GM12865 (cell line): ENCODE data around the gene MYT1.

Experiments
- DNase-seq: peaks from one replicate; pipeline ENCODE4 v3.0.0; 2010; ENCODE audit warnings: low read depth
- H3K4me3 ChIP-seq: 2 replicates; pipeline ENCODE4 v1.5.1; 2011; ENCODE audit warnings: mild to moderate bottlenecking, low read depth, low read length, control low read depth
- TF ChIP-seq, protein P1 (sequence below): IDR thresholded peaks from 2 replicates; pipeline ENCODE4 v1.5.1; 2011; ENCODE audit warnings: low read length, control low read depth, low read depth, inconsistent platforms; ENCODE audit not compliant: insufficient read depth; ENCODE audit errors: missing control alignments

The MYT1 gene

DNA sequence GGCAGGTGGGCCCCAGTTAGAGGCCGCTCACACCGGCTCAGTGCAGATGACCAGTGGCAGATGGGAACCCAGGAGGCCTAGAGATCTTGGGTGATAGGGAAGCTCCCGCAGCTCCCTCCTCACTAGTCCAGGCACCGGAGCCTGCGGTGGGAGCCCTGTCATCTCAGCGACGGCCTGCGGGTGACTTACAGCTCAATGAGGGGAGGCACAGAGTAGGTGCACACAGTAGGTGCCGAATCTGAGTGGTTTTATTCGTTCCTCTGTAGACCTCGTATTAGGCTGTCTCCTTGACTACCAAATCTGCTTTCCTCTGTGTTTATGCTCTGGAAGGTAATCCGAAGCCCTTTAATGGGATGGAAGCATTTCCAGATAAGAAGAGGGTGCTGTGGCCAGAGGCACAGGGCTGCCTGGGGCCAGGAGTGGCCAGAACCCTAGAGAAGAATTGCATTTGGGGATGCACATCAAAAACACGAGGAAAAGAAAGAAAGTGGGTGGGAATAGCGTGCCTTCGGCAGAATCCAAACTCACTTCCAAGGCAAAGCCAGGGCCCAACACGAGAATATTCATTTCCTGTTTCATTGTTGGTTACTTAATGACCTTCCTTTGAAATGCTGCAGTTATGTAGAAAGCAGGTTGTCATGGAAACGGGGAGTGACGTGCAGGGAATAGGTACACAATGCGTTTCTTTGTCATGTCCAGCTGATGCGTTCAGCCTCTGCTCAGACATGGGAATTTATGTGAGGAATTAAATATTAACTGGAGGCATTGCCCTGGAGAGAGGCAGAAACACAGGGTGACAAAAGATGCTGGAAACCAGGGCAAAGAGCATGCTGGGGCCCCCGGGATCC lies 24.7 kb downstream of the MYT1 start:
- TF ChIP-seq, protein P1, sequence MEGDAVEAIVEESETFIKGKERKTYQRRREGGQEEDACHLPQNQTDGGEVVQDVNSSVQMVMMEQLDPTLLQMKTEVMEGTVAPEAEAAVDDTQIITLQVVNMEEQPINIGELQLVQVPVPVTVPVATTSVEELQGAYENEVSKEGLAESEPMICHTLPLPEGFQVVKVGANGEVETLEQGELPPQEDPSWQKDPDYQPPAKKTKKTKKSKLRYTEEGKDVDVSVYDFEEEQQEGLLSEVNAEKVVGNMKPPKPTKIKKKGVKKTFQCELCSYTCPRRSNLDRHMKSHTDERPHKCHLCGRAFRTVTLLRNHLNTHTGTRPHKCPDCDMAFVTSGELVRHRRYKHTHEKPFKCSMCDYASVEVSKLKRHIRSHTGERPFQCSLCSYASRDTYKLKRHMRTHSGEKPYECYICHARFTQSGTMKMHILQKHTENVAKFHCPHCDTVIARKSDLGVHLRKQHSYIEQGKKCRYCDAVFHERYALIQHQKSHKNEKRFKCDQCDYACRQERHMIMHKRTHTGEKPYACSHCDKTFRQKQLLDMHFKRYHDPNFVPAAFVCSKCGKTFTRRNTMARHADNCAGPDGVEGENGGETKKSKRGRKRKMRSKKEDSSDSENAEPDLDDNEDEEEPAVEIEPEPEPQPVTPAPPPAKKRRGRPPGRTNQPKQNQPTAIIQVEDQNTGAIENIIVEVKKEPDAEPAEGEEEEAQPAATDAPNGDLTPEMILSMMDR: no peak
- H3K4me3 ChIP-seq: no peak overlapping the region
- no peak for DNase-seq

DNA sequence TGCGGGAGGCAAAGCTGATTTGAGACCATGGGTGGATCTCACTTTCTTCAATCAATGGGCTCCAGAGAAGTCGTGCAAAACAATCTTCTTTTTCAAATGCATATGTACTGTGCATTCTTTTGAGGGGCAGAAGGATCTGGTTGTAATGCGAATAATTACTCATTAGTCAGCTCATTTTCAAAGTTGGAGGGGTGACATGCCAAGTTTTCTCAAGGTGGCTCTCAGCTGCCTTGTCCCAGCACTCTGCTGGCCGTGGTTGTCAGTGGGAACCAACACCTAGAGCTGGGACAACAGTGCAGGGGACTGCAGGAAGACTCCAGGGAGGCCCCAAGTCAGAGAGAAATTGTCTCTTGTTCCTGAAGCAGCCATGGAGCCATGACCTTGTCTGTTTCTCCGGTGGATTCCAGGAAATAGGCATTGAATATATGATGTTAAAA lies 25.3 kb downstream of the MYT1 start:
- TF ChIP-seq, protein P1: no peak
- no peak for DNase-seq
- H3K4me3 ChIP-seq: no peak overlapping the region

DNA sequence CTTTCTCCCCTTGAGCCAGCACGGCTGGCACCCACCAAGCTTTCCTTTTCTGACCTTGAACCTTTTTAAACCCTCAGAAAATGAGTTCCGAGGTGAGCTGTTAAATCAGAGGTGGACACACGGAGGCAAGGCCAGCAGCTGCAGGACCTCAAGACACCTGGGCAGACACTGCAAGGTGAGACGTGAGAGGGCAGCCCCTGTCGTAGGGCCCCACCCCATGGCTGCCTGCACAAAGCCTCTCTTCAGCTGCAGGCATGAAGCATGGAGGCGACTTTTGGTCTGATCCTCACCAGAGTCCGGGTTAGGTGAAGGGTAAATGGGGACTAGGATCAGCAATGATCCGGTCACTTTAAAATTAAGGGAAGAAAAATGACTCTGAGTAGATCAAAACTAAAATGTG lies 25.7 kb downstream of the MYT1 start:
- no peak overlapping the region for H3K4me3 ChIP-seq
- TF ChIP-seq, protein P1: no peak
- DNase-seq: no peak

DNA sequence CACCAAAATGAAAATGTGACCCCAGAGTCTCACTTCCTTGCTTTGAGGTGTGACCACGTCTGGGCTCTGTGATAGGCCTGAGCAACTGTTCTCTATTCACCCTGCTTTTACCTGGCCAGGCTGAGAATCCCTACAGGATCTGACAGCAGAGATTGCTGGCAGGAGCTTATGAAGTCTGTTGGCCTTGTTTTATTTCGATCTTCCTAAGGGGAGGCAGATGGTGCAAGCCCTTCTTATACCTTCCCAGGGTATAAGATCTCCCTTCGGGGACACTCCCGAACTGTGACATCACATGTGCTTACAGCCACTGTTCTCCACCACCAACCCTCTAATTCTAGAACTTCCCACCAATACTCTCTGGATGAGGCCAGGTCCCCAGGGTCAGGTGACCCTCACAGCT lies 26.8 kb downstream of the MYT1 start:
- DNase-seq: no peak
- no peak overlapping the region for H3K4me3 ChIP-seq
- TF ChIP-seq, protein P1: no peak

DNA sequence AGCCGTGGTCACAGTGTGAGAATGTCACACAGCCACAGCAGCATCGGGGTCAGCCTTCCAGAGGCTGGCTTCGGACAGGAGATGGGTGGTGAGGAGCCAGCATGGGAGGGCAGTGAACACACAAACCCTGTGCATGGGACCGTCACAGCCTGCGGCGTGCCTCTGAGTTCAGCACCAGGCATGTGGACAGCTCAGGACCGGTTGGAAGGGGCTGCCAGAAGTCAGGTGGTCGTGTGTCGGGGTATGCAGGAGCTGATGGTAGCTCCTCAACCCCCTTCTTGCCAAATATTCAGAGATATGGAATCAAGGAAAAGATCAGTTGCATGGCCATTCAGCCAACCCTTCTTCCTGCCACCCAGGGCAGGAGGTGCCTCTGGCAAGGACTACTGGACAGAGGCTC lies 28.2 kb downstream of the MYT1 start:
- DNase-seq: no peak
- TF ChIP-seq, protein P1: no peak
- H3K4me3 ChIP-seq: no peak overlapping the region

DNA sequence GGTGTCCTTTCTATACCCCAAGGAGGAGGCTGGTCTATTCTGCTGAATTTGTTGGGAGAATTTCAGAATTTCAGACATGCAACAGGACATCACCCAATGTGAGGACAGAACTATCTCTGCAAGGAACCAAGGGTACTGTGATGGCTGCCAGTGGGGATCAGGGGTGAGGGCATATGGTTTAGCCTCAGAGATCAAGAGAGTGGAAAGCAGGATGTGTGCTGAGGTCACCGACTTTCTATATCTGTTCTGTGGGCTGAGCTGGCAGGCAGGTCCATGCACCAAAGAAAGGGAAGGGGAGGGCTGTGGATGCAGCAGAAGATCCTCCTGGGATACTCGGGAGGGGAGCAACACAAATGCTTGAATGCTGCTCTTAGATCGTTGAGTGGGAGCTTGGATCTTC lies 28.8 kb downstream of the MYT1 start:
- no peak for DNase-seq
- H3K4me3 ChIP-seq: no peak overlapping the region
- TF ChIP-seq, protein P1: no peak

DNA sequence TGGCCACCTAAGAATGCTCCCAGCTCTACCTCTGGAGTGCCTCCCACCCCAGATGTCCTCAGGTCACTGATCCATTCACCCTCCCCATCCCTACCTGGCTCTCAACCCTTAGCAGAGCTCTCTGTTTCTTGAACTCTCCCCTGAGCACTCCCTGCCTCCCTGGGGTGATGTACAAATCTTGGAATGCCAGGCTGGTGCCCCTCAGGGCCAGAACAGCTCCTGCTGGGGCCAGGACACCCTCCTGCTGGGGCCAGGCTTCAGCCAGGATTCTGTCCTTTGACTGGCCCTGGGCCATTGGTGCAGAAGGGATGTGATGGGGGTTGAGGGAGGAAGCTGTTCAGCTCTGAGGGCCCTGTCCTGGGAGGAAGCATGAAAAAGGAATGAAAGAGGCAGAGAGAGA lies 30.0 kb downstream of the MYT1 start:
- no peak for DNase-seq
- TF ChIP-seq, protein P1: no peak
- H3K4me3 ChIP-seq: no peak overlapping the region
